ENCODE measurements around the gene CCNY.
A peak's percentile ranks its signal among the peaks of the same experiment; 100 is the strongest.
"Not testable (repeated sequence)": the region's sequence is repeated elsewhere in the genome, so short reads cannot be mapped to it uniquely, and the experiment has no call there.

CCNY gene

GRCh38 chr10:35334297-35334696 is 2.0 kb upstream of the CCNY start:
- DNase-seq (ENCODE audit: low read depth in 2 of 2), result no peak

DNA sequence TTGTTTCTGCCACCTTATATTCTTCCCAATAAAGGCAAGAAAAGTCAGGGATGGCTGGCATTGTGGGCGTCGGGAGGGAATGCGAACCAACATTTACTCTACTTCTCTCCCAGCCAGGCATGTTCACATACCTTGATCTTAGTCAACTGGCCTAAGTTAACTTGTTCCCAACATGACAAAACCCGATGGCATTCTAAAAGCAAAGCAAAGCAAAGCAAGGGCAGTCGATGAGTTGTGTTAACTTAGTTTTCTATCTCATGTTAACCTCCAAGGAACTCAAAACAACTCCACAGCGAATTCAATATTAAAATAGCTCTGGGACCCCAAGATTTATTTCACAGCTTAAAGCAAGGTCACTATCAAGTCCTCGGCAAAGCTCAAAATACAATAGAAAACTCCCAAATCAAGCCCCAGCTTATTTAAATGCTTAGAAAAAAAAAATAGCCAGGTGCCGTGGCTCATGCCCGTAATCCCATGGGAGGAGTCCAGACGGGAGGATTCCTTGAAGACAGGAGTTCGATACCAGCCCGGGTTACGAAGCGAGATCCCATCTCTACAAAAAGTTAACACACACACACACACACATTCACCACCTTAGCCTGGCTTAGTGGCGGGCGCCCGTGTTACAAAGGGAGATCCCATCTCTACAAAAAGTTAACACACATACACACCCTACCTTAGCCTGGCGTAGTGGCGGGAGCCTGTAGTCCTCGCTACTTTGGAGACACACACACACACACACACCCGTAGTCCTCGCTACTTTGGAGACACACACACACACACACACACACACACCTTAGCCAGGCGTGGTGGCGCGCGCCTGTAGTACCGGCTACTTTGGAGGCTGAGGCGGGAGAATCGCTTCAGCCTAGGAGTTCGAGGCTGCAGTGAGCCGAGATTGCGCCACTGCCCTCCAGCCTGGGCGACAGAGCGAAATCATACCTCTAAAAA is 901 bp upstream of the CCNY start:
- peak in 1 of 2 donors; percentile 12 for DNase-seq (ENCODE audit: low read depth in 2 of 2)

GRCh38 chr10:35336921-35337823 is 863 bp downstream of the CCNY start:
- DNase-seq (ENCODE audit: low read depth in 2 of 2), result peak in 1 of 2 donors; percentile 20

- no peak for DNase-seq (ENCODE audit: low read depth in 2 of 2)
These were observed 3.6 kb downstream of the CCNY start for GRCh38 chr10:35339942-35340341.

- no peak for DNase-seq (ENCODE audit: low read depth in 2 of 2)
These were observed 4.7 kb downstream of the CCNY start for GRCh38 chr10:35340975-35341374.

- DNase-seq (ENCODE audit: low read depth in 2 of 2), result no peak
These were observed 5.2 kb downstream of the CCNY start for GRCh38 chr10:35341521-35341920.

DNA sequence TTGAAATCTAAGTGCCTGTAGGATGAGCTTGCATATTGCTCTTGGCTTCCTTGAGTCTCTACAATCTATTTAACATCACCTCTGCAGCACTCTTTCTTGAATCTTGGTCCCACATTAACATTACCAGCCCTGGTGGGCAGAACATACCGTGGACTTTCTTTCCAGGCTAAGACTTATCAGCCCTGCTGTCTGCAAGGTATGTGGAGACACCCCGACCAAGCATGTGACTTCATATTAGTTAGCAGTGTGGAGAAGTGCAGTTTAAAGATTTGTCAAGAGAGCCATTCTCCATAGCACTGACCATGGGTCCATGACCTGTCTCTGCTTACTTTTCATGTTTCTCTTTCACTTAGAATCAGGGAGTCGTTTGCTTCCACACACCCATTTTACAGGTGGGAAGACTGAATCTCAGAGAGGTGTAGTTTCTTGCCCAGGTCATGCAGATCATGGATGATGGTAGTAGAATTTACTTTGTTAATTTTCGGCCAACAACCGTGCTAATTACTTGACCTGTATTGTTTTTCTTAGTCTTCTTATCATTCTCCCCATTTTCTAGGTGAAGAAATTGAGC is 6.0 kb downstream of the CCNY start:
- no peak for DNase-seq (ENCODE audit: low read depth in 2 of 2)

DNA sequence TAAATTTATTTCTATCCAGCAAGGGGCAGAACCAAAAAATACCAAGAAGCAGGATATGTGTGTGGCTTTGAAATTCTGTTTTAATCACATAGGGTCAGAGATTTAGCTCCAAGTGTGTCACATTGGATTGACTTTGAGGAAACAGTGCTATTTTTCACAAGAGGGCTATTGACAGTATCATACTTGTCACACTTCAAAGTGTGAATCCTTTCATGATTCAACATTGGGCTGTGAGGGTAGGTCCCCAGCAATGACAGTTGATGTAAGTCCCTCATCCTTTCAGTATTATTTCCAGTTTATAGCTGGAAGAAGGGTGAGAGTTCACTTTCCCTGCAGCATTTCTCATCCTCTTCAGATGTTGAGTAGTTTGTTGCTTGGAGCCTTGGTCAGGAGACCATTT is 7.4 kb downstream of the CCNY start:
- DNase-seq (ENCODE audit: low read depth in 2 of 2), result no peak

DNA sequence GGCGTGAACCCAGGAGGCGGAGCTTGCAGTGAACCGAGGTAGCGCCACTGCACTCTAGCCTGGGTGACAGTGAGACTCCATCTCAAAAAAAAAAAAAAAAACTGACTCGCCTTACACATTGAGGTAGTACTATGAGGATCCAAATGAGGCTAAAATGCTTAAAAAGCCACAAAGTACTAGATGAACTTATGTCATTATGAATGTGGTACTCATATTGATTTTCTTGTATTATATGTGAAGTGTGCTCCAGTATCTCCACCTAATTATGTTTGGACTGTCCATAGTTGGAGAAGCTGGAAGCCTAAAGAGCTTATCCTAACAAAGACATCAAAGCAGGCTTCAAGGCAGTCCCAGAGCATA is 9.1 kb downstream of the CCNY start:
- DNase-seq (ENCODE audit: low read depth in 2 of 2), result no peak

- no peak for DNase-seq (ENCODE audit: low read depth in 2 of 2)
These were observed 9.9 kb downstream of the CCNY start for GRCh38 chr10:35346248-35346647.

- DNase-seq (ENCODE audit: low read depth in 2 of 2), result no peak
These were observed 10.8 kb downstream of the CCNY start for GRCh38 chr10:35347121-35347562.

- DNase-seq (ENCODE audit: low read depth in 2 of 2), result no peak
These were observed 11.7 kb downstream of the CCNY start for GRCh38 chr10:35347899-35348608.

- DNase-seq (ENCODE audit: low read depth in 2 of 2), result no peak
These were observed 12.5 kb downstream of the CCNY start for GRCh38 chr10:35348609-35349388.

GRCh38 chr10:35349389-35349915 is 13.1 kb downstream of the CCNY start:
- no peak for DNase-seq (ENCODE audit: low read depth in 2 of 2)

- no peak for DNase-seq (ENCODE audit: low read depth in 2 of 2)
These were observed 14.7 kb downstream of the CCNY start for GRCh38 chr10:35351021-35351420.

DNA sequence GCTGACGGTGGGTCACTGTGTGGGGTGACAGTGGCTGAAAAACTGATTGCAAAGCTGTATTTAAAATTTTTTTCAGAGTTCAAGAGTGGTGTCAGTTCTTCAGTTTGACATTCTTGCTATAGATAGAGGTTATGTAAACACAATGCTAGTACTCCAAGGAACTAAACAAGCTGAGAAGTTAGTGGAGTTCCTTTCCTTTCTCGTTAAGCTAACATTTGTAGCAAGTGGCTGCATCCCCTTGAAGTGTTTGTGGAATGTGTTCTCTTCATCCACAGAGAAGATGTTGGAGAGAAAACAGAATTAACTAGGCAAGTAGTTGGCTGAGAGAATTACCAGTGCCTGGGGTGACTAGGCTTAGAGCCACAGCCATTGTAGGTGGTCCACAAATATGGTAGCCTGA is 15.8 kb downstream of the CCNY start:
- no peak for DNase-seq (ENCODE audit: low read depth in 2 of 2)

GRCh38 chr10:35352512-35352911 is 16.2 kb downstream of the CCNY start:
- DNase-seq (ENCODE audit: low read depth in 2 of 2), result no peak

DNA sequence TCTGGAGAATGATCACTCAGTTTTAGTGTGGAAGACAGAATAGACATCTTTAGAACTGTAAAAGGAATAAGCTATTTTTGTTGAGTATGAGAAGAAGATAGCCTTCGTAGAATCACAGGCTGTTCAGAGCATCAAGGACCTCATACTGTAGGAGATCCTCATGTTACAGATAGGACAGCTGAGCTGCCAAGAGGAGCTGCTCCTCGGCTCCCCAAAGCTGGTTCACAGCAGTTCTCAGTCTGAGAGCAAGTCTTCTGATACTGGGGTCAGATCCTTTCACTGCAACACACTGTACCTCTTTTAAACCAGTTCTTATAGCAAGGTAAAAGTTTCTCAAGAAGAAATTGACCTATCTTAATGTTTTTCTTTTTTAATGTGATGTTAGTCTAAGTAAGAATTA is 17.1 kb downstream of the CCNY start:
- DNase-seq (ENCODE audit: low read depth in 2 of 2), result no peak

GRCh38 chr10:35353805-35354204 is 17.5 kb downstream of the CCNY start:
- DNase-seq (ENCODE audit: low read depth in 2 of 2), result no peak

- not testable (repeated sequence) for DNase-seq (ENCODE audit: low read depth in 2 of 2)
These were observed 17.9 kb downstream of the CCNY start for GRCh38 chr10:35354257-35354656.

Measured in stimulated activated CD4-positive, alpha-beta T cell treated with anti-CD3 and anti-CD28 coated beads, Interleukin-4, amount 100 ng/mL, for 48 hours (primary cell).